Measurements from ENCODE around the gene ZNF280D.

The ZNF280D gene

GRCh38 chr15:56699743-56700142, 33.6 kb downstream of the ZNF280D start:
- no peak overlapping the region for H3K4me3 ChIP-seq (ENCODE audit: low read depth, low read length)
- in situ Hi-C loops (cut with HindIII; ENCODE audit: low sequenced_read_pairs) = no loop called here
- DNase-seq (ENCODE audit: low read depth) = no peak
- TF ChIP-seq, protein P1, sequence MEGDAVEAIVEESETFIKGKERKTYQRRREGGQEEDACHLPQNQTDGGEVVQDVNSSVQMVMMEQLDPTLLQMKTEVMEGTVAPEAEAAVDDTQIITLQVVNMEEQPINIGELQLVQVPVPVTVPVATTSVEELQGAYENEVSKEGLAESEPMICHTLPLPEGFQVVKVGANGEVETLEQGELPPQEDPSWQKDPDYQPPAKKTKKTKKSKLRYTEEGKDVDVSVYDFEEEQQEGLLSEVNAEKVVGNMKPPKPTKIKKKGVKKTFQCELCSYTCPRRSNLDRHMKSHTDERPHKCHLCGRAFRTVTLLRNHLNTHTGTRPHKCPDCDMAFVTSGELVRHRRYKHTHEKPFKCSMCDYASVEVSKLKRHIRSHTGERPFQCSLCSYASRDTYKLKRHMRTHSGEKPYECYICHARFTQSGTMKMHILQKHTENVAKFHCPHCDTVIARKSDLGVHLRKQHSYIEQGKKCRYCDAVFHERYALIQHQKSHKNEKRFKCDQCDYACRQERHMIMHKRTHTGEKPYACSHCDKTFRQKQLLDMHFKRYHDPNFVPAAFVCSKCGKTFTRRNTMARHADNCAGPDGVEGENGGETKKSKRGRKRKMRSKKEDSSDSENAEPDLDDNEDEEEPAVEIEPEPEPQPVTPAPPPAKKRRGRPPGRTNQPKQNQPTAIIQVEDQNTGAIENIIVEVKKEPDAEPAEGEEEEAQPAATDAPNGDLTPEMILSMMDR (IDR thresholded peaks at IDR 0.05; ENCODE audit: low read depth, low read length, missing control alignments) = no peak

GRCh38 chr15:56698270-56698669, 35.0 kb downstream of the ZNF280D start:
- H3K4me3 ChIP-seq (ENCODE audit: low read depth, low read length) = no peak overlapping the region
- TF ChIP-seq, protein P1 (IDR thresholded peaks at IDR 0.05; ENCODE audit: low read depth, low read length, missing control alignments) = no peak
- DNase-seq (ENCODE audit: low read depth) = no peak
- in situ Hi-C loops (cut with HindIII; ENCODE audit: low sequenced_read_pairs) = no loop called here

- TF ChIP-seq, protein P1 (IDR thresholded peaks at IDR 0.05; ENCODE audit: low read depth, low read length, missing control alignments) = no peak
- in situ Hi-C loops (cut with HindIII; ENCODE audit: low sequenced_read_pairs) = no loop called here
- H3K4me3 ChIP-seq (ENCODE audit: low read depth, low read length) = no peak overlapping the region
- DNase-seq (ENCODE audit: low read depth) = no peak
These were observed 39.5 kb downstream of the ZNF280D start for GRCh38 chr15:56693761-56694160.

GRCh38 chr15:56690733-56691132, 42.6 kb downstream of the ZNF280D start:
- TF ChIP-seq, protein P1 (IDR thresholded peaks at IDR 0.05; ENCODE audit: low read depth, low read length, missing control alignments) = no peak
- no peak for DNase-seq (ENCODE audit: low read depth)
- H3K4me3 ChIP-seq (ENCODE audit: low read depth, low read length) = no peak overlapping the region
- in situ Hi-C loops (cut with HindIII; ENCODE audit: low sequenced_read_pairs) = no loop called here

DNA sequence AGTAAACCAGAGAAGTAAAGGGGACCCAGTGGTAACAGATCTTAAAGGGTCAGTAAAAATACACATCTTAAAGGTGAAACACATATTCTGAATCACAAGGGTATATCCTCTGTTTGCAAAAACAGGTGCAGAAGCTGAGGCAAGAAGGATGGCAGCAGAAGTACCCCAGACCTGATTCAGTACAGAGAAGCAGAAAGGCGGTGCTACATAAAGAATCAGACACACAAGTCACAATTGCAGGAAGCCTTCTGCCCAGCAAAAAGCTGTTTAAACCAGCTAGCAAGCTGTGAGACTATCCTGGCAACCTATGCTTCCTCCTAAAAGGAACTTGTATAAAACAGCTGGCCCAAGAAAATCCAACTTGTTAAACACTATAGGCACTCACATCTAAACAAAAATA, 49.4 kb downstream of the ZNF280D start:
- in situ Hi-C loops (cut with HindIII; ENCODE audit: low sequenced_read_pairs) = no loop called here
- TF ChIP-seq, protein P1 (IDR thresholded peaks at IDR 0.05; ENCODE audit: low read depth, low read length, missing control alignments) = no peak
- no peak overlapping the region for H3K4me3 ChIP-seq (ENCODE audit: low read depth, low read length)
- no peak for DNase-seq (ENCODE audit: low read depth)

- in situ Hi-C loops (cut with HindIII; ENCODE audit: low sequenced_read_pairs) = no loop called here
- DNase-seq (ENCODE audit: low read depth) = no peak
- H3K4me3 ChIP-seq (ENCODE audit: low read depth, low read length) = no peak overlapping the region
- TF ChIP-seq, protein P1 (IDR thresholded peaks at IDR 0.05; ENCODE audit: low read depth, low read length, missing control alignments) = no peak
These were observed 52.2 kb downstream of the ZNF280D start for GRCh38 chr15:56681113-56681512.

DNA sequence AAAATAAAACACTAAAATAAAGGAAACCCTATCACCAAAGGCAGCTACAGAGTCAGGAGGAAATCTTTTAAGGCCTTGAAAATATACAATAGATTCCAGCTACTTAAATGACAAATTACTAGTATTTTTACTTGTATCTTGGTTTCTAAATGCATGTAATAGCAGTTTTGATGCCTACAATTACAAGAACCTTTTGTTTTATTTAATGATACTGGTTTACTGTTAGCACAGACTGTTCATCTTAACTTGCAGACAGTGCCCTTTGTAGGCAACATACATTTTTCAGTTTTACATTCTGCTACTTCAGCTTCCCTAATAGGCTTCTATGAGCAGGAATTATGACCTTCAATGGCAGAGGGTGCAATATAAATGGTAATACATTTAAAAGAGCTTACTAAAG, 54.1 kb downstream of the ZNF280D start:
- no peak overlapping the region for H3K4me3 ChIP-seq (ENCODE audit: low read depth, low read length)
- DNase-seq (ENCODE audit: low read depth) = no peak
- TF ChIP-seq, protein P1 (IDR thresholded peaks at IDR 0.05; ENCODE audit: low read depth, low read length, missing control alignments) = no peak
- in situ Hi-C loops (cut with HindIII; ENCODE audit: low sequenced_read_pairs) = no loop called here
